G401 (cell line): ENCODE results near the gene UBE2N. TPM values are rescaled to one million over a fixed set of nuclear protein-coding genes. Genes with fewer than 3 reads are reported as not detected.
"Not testable (repeated sequence)": the region's sequence is repeated elsewhere in the genome, so short reads cannot be mapped to it uniquely, and the experiment has no call there.

Experiments used
- DNase-seq: peaks from one replicate; pipeline ENCODE4 v3.0.0-alpha.2; 2015; ENCODE audit warnings: low spot score
- in situ Hi-C: cut with HindIII; loops from 2 replicates; pipeline ENCODE4 v1.10.0; 2016; ENCODE audit warnings: low sequenced_read_pairs, mixed read lengths
- total RNA-seq: library from RNA; depleted of rRNA; stranded (reverse); fragments of >200 nt; shearing (Covaris generic); gene quantifications from 2 replicates; pipeline ENCODE4 v1.2.3, GENCODE V29; 2014

UBE2N gene
- total RNA-seq, 1 experiment from 2014 or later = 119 TPM

GRCh38 chr12:93448796-93449195 lies 7.0 kb upstream of the UBE2N start:
- DNase-seq = no peak
- in situ Hi-C loops = no loop called here

- no peak for DNase-seq
- in situ Hi-C loops = no loop called here
Observed at GRCh38 chr12:93447555-93448290, 6.0 kb upstream of the UBE2N start.

GRCh38 chr12:93443576-93443975 lies 1.8 kb upstream of the UBE2N start:
- DNase-seq = no peak
- in situ Hi-C loops = no loop called here

GRCh38 chr12:93442411-93443340 lies 929 bp upstream of the UBE2N start:
- no peak for DNase-seq
- in situ Hi-C loops = no loop called here

- no peak for DNase-seq
- in situ Hi-C loops = no loop called here
Observed at GRCh38 chr12:93441081-93441616, 598 bp downstream of the UBE2N start.

GRCh38 chr12:93440043-93440835 lies 1.5 kb downstream of the UBE2N start:
- no peak for DNase-seq
- in situ Hi-C loops = no loop called here

GRCh38 chr12:93438266-93439050 lies 3.3 kb downstream of the UBE2N start:
- in situ Hi-C loops = no loop called here
- no peak for DNase-seq

GRCh38 chr12:93434256-93434865 lies 7.4 kb downstream of the UBE2N start:
- in situ Hi-C loops = no loop called here
- DNase-seq = no peak

GRCh38 chr12:93432031-93432430 lies 9.7 kb downstream of the UBE2N start:
- in situ Hi-C loops, DNase-seq: not testable (repeated sequence)

- no peak for DNase-seq
- in situ Hi-C loops = no loop called here
Observed at GRCh38 chr12:93430280-93430679, 11.5 kb downstream of the UBE2N start.

GRCh38 chr12:93429852-93430251 lies 11.9 kb downstream of the UBE2N start:
- in situ Hi-C loops = no loop called here
- DNase-seq = no peak

DNA sequence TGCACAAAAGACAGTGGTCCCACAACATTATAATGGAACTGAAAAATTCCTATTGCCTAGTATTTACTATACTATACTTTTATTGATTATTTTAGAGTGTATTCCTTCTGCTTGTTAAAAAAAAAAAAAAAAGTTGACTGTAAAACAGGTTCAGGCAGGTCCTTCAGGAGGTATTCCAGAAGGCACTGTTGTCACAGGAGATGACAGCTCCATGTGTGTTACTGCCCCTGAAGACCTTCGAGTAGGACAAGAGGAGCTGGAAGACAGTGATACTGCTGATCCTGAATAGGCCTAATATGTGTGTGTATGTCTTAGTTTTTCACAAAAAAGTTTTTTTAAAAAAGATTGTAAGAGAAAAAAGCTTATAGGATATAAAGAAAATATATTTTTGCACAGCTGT lies 12.3 kb downstream of the UBE2N start:
- no peak for DNase-seq
- in situ Hi-C loops = no loop called here

DNA sequence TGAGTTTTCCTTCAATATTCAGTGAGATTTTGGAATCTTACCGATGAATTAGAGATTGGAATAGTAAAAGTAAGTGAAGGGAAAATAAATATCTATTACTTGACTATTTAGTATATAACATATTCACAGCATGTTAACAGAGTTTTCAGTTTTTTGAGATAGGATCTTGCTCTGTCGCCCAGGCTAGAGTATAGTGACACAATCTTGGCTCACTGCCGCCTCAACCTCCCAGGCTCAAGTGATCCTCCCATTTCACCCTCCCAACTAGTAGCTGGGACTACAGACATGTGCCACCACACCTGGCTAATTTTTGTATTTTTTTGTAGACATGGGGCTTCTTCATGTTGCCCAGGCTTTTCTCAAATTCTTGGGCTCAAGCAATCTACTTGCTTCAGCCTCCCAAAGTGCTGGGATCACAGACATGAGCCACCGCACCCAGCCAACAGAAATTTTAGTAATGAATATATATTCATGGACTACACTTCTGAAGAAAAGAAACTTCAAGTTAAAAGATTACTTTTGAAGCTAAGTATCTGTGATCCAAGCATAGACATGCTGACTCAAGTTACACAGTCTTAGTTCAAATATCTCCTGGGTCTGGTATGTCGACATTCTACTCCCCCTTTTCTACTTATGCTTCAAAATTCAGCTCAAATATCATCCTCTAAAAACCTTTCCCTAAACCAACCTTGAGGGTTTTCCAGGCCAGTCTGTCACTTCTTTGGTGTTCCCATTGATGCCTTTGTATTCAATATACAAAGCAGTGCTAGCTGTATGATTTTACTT lies 13.8 kb downstream of the UBE2N start:
- in situ Hi-C loops = no loop called here
- no peak for DNase-seq

- DNase-seq = no peak
- in situ Hi-C loops = no loop called here
Observed at GRCh38 chr12:93426412-93426805, 15.3 kb downstream of the UBE2N start.

DNA sequence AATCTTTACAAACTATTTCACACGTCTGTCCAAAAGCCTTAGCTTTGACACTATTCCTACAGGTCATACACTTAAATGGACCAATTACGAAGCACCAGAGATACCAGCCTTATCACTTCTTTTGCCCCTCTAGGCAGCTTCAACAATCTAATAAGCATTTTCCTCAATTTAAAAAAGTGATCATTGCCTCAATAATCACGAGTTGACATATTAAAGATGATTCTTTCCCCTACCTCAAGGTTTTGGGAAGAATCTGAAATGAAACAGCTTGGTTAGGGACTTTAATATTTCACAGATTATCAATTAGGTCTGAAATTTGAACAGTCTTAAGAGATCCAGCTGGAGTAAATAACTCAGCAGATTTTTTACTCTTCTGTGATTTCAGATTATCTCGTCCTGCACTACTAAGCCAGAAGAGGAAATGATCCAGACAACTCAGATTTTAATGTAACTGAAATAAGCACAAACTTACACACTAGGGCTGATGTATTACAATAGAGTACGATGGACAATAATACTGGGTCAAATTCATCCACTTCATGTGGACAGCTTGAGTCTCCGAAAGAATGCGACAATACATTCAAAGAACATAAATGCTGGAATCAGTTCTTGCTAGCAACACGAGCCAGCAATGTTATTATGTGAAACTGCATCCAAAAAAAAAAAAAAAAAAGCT lies 15.9 kb downstream of the UBE2N start:
- no peak for DNase-seq
- in situ Hi-C loops = no loop called here

- in situ Hi-C loops = no loop called here
Observed at GRCh38 chr12:93422050-93422449, 19.7 kb downstream of the UBE2N start.

More at GRCh38 chr12:93422050-93422449, 19.7 kb downstream of the UBE2N start:
- DNase-seq = no peak
